A673 (cell line): ENCODE results near the gene HECTD4. TPM values are rescaled to one million over a fixed set of nuclear protein-coding genes. Genes with fewer than 3 reads are reported as not detected.

Experiments
- BruUV-seq: library from RNA; stranded (reverse); fragments of 400-500 nt; replicated peaks from 2 replicates; lab custom pipeline; 2021; lab: Mats Ljungman, UMichigan
- CTCF ChIA-PET: fragments of 300-600 bp; sonication (Branson Sonifier 250); formaldehyde crosslinking; loops from one replicate; lab custom pipeline; 2022; ENCODE audit warnings: antibody characterized with exemption; lab: Charles Lee
- POLR2A ChIA-PET: fragments of 300-600 bp; sonication (Branson Sonifier 250); formaldehyde crosslinking; loops from one replicate; lab custom pipeline; 2022; ENCODE audit warnings: antibody characterized with exemption; ENCODE audit not compliant: low non-redundant PET; lab: Charles Lee
- DNase-seq: peaks from one replicate; pipeline ENCODE4 v3.0.0-alpha.2; 2015; ENCODE audit warnings: low spot score
- H3K27ac ChIP-seq: fragments of 200-600 bp; sonication (generic); 2 replicates; pipeline ENCODE4 v1.5.1; 2016; ENCODE audit warnings: mixed run types, low read depth, mild to moderate bottlenecking, mixed read lengths, antibody characterized with exemption, low read length; ENCODE audit not compliant: poor library complexity, severe bottlenecking
- H3K27me3 ChIP-seq: fragments of 200-600 bp; sonication (generic); replicated peaks from 2 replicates; pipeline ENCODE4 v1.6.1; 2017; ENCODE audit warnings: mixed run types, low read depth, mild to moderate bottlenecking, mixed read lengths, antibody characterized with exemption, low read length; ENCODE audit not compliant: insufficient read depth, poor library complexity
- H3K36me3 ChIP-seq: fragments of 200-600 bp; sonication (generic); 2 replicates; pipeline ENCODE4 v1.6.1; 2016; ENCODE audit warnings: mixed run types, mild to moderate bottlenecking, mixed read lengths, antibody characterized with exemption, low read length; ENCODE audit not compliant: insufficient read depth, poor library complexity, severe bottlenecking
- H3K4me1 ChIP-seq: fragments of 200-600 bp; sonication (generic); 2 replicates; pipeline ENCODE4 v1.6.1; 2017; ENCODE audit warnings: mixed run types, mild to moderate bottlenecking, mixed read lengths, antibody characterized with exemption, low read length; ENCODE audit not compliant: insufficient read depth, poor library complexity, severe bottlenecking
- H3K4me3 ChIP-seq: fragments of 200-600 bp; sonication (generic); 2 replicates; pipeline ENCODE4 v1.5.1; 2016; ENCODE audit warnings: low read depth, mixed run types, mild to moderate bottlenecking, mixed read lengths, low read length; ENCODE audit not compliant: poor library complexity, severe bottlenecking
- H3K9me3 ChIP-seq: fragments of 200-600 bp; sonication (generic); 2 replicates; pipeline ENCODE4 v1.6.1; 2016; ENCODE audit warnings: mixed run types, low read depth, mild to moderate bottlenecking, mixed read lengths, antibody characterized with exemption, low read length; ENCODE audit not compliant: poor library complexity, severe bottlenecking
- EZH2 ChIP-seq: fragments of 200-600 bp; sonication (generic); IDR thresholded peaks from 2 replicates; pipeline ENCODE4 v1.6.1; 2017; ENCODE audit warnings: borderline replicate concordance, low read depth, mild to moderate bottlenecking, mixed read lengths, antibody characterized with exemption, low read length; ENCODE audit not compliant: poor library complexity, severe bottlenecking
- intact Hi-C: fragments of 100-400 bp; cut with micrococcal nuclease; formaldehyde crosslinking; loops from one replicate; pipeline ENCODE4 v1.10.0; 2022; ENCODE audit not compliant: unreplicated experiment
- total RNA-seq: library from RNA; stranded (reverse); gene quantifications from 2 replicates; pipeline ENCODE4 v1.2.3, GENCODE V29; 2021
- TF ChIP-seq, protein P1 (sequence below): fragments of 300-800, 200-600 bp; sonication (generic); conservative IDR thresholded peaks from 2 replicates; pipeline ENCODE4 v1.5.1; 2017; ENCODE audit warnings: low read depth, mild to moderate bottlenecking, antibody characterized with exemption, low read length, moderate library complexity, mixed read lengths

HECTD4 gene
- total RNA-seq, 1 experiment from 2014 or later: 52.1 TPM

- intact Hi-C loops: loop anchor here (1.0 kb wide), 1 partner anchor 17 kb away; the partner anchor contains the start of gene NAA25
- no peaks in the 10 kb centered on the region for H3K36me3 ChIP-seq
- TF ChIP-seq, protein P1, sequence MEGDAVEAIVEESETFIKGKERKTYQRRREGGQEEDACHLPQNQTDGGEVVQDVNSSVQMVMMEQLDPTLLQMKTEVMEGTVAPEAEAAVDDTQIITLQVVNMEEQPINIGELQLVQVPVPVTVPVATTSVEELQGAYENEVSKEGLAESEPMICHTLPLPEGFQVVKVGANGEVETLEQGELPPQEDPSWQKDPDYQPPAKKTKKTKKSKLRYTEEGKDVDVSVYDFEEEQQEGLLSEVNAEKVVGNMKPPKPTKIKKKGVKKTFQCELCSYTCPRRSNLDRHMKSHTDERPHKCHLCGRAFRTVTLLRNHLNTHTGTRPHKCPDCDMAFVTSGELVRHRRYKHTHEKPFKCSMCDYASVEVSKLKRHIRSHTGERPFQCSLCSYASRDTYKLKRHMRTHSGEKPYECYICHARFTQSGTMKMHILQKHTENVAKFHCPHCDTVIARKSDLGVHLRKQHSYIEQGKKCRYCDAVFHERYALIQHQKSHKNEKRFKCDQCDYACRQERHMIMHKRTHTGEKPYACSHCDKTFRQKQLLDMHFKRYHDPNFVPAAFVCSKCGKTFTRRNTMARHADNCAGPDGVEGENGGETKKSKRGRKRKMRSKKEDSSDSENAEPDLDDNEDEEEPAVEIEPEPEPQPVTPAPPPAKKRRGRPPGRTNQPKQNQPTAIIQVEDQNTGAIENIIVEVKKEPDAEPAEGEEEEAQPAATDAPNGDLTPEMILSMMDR: no peak
- TF ChIP-seq EZH2: no peak
- ChIA-PET POLR2A (interaction anchor here (0.6 kb wide), 1 partner anchor 181 kb away, joined by 13 read pairs; no protein-coding TSS in a partner anchor), CTCF (interaction anchor here (0.5 kb wide), 2 partner anchors 18 to 448 kb away, joined by 3 to 11 read pairs; no protein-coding TSS in a partner anchor)
- peak within 1 kb of the TSS; percentile 84 for H3K4me3 ChIP-seq
- no TSS peak for BruUV-seq
- peaks cover 41% of the 10 kb centered on the region for H3K4me1 ChIP-seq
- peak; percentile 99 for DNase-seq
- no peaks in the 10 kb centered on the region for H3K9me3 ChIP-seq
- H3K27me3 ChIP-seq: no peaks in the 10 kb centered on the region
- H3K27ac ChIP-seq: peak within 1 kb of the TSS; percentile 84
Measured at GRCh38 chr12:112125250-112125999, 256.8 kb downstream of the HECTD4 start, which contains the start of gene TRAFD1. TRAFD1 (plus strand) TSS chr12:112125560; CDS start chr12:112130523, 4,963 bp downstream.

GRCh38 chr12:112124918-112125249 is 257.3 kb downstream of the HECTD4 start:
- intact Hi-C loops: loop anchor here (1.0 kb wide), 1 partner anchor 17 kb away; the partner anchor contains the start of gene NAA25
- BruUV-seq: no TSS peak
- POLR2A ChIA-PET: interaction anchor here (0.6 kb wide), 1 partner anchor 180 kb away, joined by 13 read pairs; no protein-coding TSS in a partner anchor
- CTCF ChIA-PET: interaction anchor here (0.5 kb wide), 2 partner anchors 17 to 449 kb away, joined by 3 to 11 read pairs; no protein-coding TSS in a partner anchor
- peak overlapping the region; percentile 84 for H3K4me3 ChIP-seq
- no peaks in the 10 kb centered on the region for H3K9me3 ChIP-seq
- no peaks in the 10 kb centered on the region for H3K36me3 ChIP-seq
- H3K4me1 ChIP-seq: peaks cover 37% of the 10 kb centered on the region
- no peak for DNase-seq
- no peaks in the 10 kb centered on the region for H3K27me3 ChIP-seq
- no peak overlapping the region for H3K27ac ChIP-seq
- TF ChIP-seq EZH2: no peak
- TF ChIP-seq, protein P1: no peak

GRCh38 chr12:112122823-112123690 is 259.2 kb downstream of the HECTD4 start:
- TF ChIP-seq, protein P1: no peak
- no peak for TF ChIP-seq EZH2
- Histone ChIP-seq H3K4me1 (peaks cover 25% of the 10 kb centered on the region), H3K36me3 (no peaks in the 10 kb centered on the region), H3K4me3 (no peak overlapping the region), H3K27ac (no peak overlapping the region), H3K9me3 (no peaks in the 10 kb centered on the region), H3K27me3 (no peaks in the 10 kb centered on the region)
- POLR2A ChIA-PET: no interaction called here
- intact Hi-C loops: no loop called here
- no TSS peak for BruUV-seq
- CTCF ChIA-PET: no interaction called here
- peak; percentile 59 for DNase-seq
